Stimulated activated CD4-positive, alpha-beta T cell treated with anti-CD3 and anti-CD28 coated beads, TNF-alpha, amount 100 ng/mL, for 48 hours (primary cell): ENCODE measurements around the gene RNF166.

Source experiments
- DNase-seq, 3 donors: peaks; one replicate each; pipeline ENCODE4 v3.0.0-alpha.2; 2020; ENCODE audit warnings: low read depth in 3 of 3

The RNF166 gene

GRCh38 chr16:88723911-88724310 lies 17.7 kb upstream of the RNF166 start:
- no peak for DNase-seq

- no peak for DNase-seq
Observed at GRCh38 chr16:88723507-88723887, 17.3 kb upstream of the RNF166 start.

- DNase-seq = no peak
Observed at GRCh38 chr16:88722784-88723506, 16.7 kb upstream of the RNF166 start.

GRCh38 chr16:88721815-88722755 lies 15.9 kb upstream of the RNF166 start:
- DNase-seq = no peak

- no peak for DNase-seq
Observed at GRCh38 chr16:88721236-88721635, 15.0 kb upstream of the RNF166 start.

- DNase-seq = no peak
Observed at GRCh38 chr16:88720396-88720970, 14.3 kb upstream of the RNF166 start.

- no peak for DNase-seq
Observed at GRCh38 chr16:88719933-88720296, 13.7 kb upstream of the RNF166 start.

- no peak for DNase-seq
Observed at GRCh38 chr16:88719267-88719932, 13.2 kb upstream of the RNF166 start.

GRCh38 chr16:88718178-88718577 lies 12.0 kb upstream of the RNF166 start:
- no peak for DNase-seq

GRCh38 chr16:88716601-88717001 lies 10.4 kb upstream of the RNF166 start:
- no peak for DNase-seq

GRCh38 chr16:88716201-88716600 lies 10.0 kb upstream of the RNF166 start:
- DNase-seq = no peak

GRCh38 chr16:88715312-88716190 lies 9.3 kb upstream of the RNF166 start:
- DNase-seq = no peak

- DNase-seq = no peak
Observed at GRCh38 chr16:88714420-88715302, 8.5 kb upstream of the RNF166 start.

GRCh38 chr16:88713568-88714419 lies 7.6 kb upstream of the RNF166 start:
- DNase-seq = no peak

GRCh38 chr16:88713054-88713453 lies 6.8 kb upstream of the RNF166 start:
- DNase-seq = no peak

GRCh38 chr16:88712362-88712979 lies 6.3 kb upstream of the RNF166 start:
- no peak for DNase-seq

- no peak for DNase-seq
Observed at GRCh38 chr16:88711750-88712340, 5.6 kb upstream of the RNF166 start.

GRCh38 chr16:88710556-88710955 lies 4.3 kb upstream of the RNF166 start:
- no peak for DNase-seq
